ENCODE measurements around the gene UBFD1.

DNA sequence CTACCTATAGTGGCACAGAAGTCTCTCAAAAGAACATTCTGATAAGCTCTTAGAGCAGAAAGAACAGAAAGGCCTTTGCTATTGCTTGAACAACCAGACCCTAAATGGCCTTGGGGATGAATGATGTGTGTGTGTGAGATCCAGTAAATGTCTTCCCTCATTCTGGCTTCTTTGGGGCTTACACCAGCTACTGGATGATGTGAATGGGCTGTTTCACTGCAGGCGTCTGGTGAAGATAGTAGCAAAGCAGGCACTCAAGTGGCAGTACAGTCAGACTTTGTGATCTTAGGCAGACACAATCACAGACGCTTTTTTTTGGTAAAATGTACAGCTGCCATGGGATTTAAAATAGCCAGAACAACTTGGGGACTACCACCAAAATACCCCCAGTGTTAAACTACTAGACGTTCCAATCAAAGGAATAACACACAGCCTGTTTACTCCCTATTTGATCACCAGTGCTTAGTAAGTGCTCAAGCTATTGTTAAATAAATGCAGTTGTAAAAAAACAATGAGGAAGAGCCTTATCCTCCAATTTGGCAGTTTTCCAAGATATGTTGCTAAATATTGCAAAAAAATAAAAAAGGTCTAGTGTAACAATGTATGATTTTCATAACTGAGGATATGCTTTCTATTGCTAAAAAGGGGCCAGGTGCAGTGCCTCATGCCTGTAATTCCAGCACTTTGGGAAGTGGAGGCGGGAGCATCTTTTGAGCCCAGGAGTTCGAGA lies 20.7 kb downstream of the UBFD1 start:
- TF ChIP-seq ARNT (IDR thresholded peaks at IDR 0.05) (no peak), ZNF384 (IDR thresholded peaks at IDR 0.05) (no peak), FOXM1 (IDR thresholded peaks at IDR 0.05; ENCODE audit: borderline replicate concordance) (no peak), ELF4 (IDR thresholded peaks at IDR 0.05) (no peak), SP1 (IDR thresholded peaks at IDR 0.05) (no peak), CTBP1 (IDR thresholded peaks at IDR 0.05; ENCODE audit: borderline replicate concordance) (no peak), SUZ12 (IDR thresholded peaks at IDR 0.05) (no peak), LEF1 (IDR thresholded peaks at IDR 0.05; ENCODE audit: borderline replicate concordance) (no peak), BHLHE40 (IDR thresholded peaks at IDR 0.05; ENCODE audit: borderline replicate concordance) (no peak), PKNOX1 (IDR thresholded peaks at IDR 0.05) (no peak), NFRKB (IDR thresholded peaks at IDR 0.05) (no peak), FOXK2 (IDR thresholded peaks at IDR 0.05) (no peak)
